GM18517 (cell line): ENCODE results near the gene CRISP3.

ENCODE experiments used
- ATAC-seq: cut with Tn5 transposase; IDR thresholded peaks from one replicate; pipeline ENCODE4 v1.9.1; 2021; ENCODE audit warnings: mild to moderate bottlenecking, moderate library complexity; ENCODE audit not compliant: unreplicated experiment

Gene CRISP3

DNA sequence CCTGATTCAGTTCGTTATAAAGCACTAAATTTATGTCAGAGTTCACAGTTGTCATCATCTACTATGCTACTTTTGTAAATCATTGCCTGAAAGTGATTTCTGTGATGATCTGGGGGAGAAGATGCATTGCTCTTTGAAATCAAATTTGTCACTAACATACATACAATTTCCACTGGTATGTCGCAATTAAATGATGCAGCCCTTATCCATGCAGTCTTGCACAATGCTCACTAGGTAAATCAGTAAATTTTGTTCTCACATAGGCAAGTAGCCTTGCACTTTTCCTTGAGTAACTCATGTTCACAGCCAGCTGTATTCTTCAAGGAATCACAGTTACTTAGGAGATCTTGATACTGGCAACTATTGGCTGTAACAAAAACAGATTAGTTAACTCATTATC, 51.7 kb downstream of the CRISP3 start:
- no peak for ATAC-seq
